GM10266 (cell line): ENCODE results near the gene NETO2.
"Not testable (repeated sequence)": the region's sequence is repeated elsewhere in the genome, so short reads cannot be mapped to it uniquely, and the experiment has no call there.

Experiments
- DNase-seq: peaks from one replicate; pipeline ENCODE4 v3.0.0; 2012; ENCODE audit errors: extremely low spot score
- TF ChIP-seq, protein P1 (sequence below): IDR thresholded peaks from 2 replicates; pipeline ENCODE4 v1.5.1; 2012; ENCODE audit warnings: mild to moderate bottlenecking, low read depth; ENCODE audit not compliant: control insufficient read depth, insufficient read depth; ENCODE audit errors: missing control alignments

The NETO2 gene

DNA sequence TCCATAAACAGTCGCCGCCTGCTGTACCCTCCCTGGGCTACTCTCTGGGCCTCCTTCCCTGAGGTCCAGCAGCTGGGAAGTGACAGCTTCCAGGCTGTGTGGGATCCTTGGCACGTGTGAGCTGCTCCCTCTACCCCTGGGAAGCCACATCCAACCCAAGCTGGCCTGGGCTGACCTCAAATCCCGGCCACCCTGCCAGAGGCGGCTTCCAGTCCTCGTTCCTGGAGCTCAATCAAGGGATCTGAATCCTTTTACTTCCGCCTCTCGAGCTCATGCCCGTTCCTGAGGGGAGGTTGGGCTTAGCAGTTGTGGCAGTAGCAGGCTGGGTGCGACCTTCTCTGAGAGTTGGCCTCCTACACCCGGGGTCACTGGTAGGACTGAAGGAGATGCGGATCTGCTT, 82.5 kb downstream of the NETO2 start:
- TF ChIP-seq, protein P1, sequence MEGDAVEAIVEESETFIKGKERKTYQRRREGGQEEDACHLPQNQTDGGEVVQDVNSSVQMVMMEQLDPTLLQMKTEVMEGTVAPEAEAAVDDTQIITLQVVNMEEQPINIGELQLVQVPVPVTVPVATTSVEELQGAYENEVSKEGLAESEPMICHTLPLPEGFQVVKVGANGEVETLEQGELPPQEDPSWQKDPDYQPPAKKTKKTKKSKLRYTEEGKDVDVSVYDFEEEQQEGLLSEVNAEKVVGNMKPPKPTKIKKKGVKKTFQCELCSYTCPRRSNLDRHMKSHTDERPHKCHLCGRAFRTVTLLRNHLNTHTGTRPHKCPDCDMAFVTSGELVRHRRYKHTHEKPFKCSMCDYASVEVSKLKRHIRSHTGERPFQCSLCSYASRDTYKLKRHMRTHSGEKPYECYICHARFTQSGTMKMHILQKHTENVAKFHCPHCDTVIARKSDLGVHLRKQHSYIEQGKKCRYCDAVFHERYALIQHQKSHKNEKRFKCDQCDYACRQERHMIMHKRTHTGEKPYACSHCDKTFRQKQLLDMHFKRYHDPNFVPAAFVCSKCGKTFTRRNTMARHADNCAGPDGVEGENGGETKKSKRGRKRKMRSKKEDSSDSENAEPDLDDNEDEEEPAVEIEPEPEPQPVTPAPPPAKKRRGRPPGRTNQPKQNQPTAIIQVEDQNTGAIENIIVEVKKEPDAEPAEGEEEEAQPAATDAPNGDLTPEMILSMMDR: no peak

DNA sequence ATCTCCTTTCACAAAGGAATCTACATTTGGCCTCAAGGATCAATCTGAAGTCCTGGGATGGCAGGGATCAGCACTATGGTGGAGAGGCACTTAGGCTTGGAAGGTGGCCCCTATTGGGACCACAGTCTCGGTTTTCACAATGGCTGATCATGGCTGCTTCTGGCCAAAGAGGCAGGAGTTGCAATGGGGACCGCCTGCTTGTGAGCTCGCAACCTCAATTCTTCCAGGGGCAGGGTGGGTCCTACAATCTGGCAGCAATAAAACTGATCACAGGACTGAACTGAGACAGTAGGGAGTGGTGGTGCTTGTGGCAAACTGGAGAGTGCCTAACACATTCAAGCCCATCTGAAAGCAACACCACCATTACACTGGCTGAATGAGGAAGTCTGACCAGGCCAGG, 83.1 kb downstream of the NETO2 start:
- DNase-seq: no peak
- TF ChIP-seq, protein P1: no peak

More for the DNA sequence above, 82.5 kb downstream of the NETO2 start:
- no peak for DNase-seq

DNA sequence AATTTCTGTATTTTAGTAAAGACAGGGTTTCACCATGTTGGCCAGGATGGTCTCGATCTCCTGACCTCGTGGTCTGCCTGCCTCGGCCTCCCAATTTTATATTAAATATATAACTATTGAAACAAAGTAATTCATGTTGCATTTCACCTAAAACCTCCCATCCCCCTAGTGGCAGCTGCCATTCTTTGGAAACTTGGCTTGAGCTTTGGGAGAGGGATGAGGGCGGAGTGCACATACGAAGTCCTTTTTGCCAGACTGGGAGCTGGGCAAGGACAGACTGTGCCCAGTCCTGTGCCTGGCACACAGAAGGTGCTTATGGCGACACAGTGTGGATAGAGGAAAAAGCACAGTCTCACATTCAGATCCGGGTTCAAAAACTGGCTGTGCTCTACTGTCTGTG, 83.8 kb downstream of the NETO2 start:
- no peak for DNase-seq
- TF ChIP-seq, protein P1: no peak

DNA sequence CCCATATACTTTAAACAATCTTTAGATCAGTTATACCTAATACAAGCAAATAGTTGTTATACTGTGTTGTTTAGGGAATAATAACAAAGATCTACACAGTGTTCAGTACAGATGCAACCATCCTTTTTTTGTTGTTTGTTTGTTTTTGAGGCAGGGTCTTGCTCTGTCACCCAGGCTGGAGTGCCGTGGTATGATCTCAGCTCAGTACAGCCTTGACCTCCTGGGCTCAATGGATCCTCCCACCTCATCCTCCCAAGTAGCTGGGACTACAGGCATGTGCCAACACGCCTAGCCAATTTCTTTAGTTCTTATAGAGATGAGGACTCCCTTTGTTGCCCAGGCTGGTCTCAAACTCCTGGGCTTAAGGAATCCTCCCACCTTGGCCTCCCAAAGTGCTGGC, 84.6 kb downstream of the NETO2 start:
- DNase-seq: not testable (repeated sequence)

DNA sequence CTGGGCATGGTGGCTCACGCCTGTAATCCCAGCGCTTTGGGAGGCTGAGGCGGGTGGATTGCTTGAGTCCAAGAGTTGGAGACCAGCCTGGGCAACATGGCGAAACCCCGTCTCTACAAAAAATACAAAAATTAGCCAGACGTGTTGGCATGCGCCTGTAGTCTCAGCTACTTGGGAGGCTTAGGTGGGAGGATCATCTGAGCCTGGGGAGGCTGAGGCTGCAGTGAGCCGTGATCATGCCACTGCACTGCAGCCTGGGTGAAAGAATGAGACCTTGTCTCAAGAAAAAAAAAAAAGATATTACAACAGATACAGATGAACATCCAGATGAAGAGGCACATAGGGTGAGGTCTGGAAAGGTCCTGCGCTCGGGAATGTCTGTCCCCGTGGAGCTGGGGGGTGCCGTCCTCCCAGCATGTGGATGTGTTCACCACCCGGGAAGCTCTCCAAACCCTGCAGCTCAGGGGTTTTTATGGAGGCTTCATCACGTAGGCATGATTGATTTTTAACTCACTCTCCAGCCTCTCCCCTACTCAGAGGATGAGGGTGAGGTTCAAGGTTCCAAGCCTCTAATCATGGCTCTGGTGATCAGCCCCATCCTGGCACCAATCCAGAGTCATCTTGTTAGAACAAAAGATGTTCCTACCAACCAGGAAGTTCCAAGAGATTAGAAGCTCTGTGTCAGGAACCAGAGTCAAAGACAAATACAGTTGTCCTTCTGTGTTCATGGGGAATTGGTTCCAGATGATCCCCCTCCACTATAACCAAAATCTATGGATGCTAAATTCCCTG, 85.3 kb downstream of the NETO2 start:
- no peak for DNase-seq
- TF ChIP-seq, protein P1: no peak

DNA sequence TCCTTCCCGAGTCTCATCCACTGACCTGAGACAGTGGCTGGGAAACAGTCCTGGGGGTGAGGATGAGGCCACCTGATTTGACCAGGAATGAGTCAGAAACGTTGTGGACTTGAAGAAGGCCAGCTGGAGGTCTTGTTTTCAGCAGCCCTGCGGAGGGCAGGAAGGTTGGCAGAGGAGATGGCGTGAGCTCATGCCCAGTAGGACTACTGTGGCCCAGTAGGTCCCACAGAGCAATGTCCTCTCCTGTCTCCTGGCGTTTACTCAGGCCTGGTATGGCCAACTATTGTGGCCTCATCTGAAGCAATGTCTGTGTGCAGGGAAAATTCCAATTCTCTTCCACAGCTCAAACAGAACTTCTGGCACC, 86.1 kb downstream of the NETO2 start:
- DNase-seq: no peak
- TF ChIP-seq, protein P1: no peak

DNA sequence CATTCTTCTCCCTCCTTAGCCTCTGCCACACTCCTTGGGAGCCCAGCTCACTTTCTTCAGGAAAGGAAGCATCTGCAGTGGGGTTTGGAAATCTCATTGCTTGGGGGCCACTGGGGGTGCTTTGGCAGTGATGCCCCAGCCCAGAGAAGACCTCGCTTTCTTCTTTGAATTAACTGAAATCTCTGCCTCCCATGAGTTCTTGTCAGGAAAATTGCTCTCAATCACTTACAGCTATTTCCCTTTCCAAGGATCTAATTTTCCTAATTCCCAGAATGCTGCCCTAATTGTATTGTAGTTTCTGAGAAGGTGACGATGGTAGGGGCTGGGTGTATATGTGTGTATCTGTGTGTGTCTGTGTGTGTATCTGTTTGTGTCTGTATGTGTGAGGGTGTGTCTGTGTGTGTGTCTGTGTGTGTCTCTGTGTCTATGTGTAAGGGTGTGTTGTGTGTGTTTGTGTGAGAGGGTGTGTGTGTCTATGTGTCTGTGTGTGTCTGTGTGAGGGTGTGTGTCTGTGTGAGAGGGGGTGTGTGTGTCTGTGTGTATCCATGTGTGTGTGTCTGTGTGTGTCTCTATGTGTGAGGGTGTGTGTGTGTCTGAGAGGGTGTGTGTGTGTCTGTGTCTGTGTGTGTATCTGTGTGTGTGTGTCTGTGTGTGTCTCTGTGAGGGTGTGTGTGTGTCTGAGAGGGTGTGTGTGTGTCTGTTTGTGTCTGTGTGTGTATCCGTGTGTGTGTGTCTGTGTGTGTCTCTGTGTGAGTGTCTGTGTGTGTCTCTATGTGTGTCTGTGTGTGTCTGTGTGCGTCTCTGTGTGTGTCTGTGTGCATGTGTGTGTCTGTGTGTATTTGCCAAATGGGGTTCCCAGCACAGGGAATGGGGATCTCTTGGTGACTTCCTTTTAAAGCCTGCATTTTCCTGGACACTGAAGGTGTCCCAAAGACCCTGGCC, 86.8 kb downstream of the NETO2 start:
- DNase-seq: no peak
- TF ChIP-seq, protein P1: no peak

DNA sequence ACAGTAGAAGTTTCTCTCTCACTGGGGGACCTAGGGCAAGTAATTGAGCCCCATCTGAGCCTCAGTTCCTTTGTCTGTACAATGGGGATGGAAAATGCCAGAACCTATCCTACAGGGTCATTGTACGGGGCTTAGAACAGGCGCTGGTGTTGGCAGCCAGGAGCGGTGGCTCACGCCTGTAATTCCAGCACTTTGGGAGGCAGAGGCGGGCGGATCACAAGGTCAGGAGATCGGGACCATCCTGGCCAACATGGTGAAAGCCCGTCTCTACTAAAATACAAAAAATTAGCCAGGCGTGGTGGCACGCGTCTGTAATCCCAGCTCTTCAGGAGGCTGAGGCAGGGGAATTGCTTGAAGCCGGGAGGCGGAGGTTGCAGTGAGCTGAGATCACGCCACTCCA, 87.7 kb downstream of the NETO2 start:
- DNase-seq: not testable (repeated sequence)
